HL-60/S4 treated with phorbol 12-myristate 13-acetate at 8.2 ng/mL for 4 days and 3 days (cell line): ENCODE results near the gene TAS2R1.

Experiments used
- in situ Hi-C: fragments of 300-500 bp; cut with MboI; formaldehyde crosslinking; loops from 2 replicates; pipeline ENCODE4 v1.15.0; 2022; ENCODE audit warnings: low sequenced_read_pairs

The TAS2R1 gene

DNA sequence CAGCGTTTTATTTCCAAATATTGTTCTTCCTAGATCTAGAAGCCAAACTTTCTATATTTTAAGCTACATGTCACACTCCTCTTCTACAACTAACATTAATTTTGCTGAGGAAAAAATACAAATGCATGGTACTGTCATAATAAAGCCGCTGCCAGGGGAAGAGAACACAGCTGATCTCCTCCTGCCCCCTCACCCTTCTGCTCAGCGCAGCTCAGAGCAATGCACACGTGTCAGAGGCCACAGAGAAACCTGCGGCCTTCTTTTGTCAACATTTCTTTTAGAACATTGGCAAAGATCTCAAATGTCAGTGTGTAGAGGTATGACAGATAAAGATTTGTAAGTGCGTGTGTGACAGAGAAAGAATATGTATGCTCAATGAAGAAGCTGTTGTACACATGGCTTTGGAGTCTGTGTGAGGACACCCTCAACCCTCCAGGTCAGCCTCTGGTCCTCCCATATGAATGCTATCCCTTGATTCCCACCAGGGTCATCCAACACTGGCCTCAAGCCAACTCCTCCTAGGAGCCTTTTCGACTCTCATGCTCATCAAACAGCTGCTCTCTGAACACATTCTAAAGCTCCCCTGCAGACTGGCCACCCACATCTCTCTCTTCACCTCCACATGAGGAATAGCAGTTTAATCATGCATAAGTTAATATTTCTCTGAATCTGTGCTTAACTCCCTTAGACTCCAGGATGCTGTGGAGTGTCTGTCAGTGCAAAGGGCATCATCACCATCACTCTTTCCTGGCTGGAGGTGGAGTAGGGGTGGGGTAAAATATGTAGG is 40.9 kb downstream of the TAS2R1 start:
- in situ Hi-C loops = no loop called here

DNA sequence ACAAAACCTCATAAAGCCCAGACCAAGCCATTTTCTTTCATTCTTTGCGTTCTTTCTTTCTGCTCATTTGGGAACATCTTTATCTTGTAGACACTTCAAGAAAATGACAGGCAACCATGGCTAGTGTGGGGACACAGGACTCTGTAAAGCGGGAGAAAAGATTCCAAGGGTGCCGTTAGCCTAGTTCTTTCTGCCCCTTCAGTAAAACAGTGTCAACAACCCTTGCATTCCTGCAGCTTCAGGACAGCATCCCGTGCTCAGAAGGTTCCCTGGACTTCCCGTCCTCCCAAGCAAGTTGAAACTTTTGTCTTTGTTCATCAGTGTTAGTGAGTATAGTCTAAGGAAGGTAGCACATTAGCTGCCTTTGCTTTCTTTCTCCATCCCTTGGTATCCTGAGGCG is 41.9 kb downstream of the TAS2R1 start:
- in situ Hi-C loops = no loop called here

DNA sequence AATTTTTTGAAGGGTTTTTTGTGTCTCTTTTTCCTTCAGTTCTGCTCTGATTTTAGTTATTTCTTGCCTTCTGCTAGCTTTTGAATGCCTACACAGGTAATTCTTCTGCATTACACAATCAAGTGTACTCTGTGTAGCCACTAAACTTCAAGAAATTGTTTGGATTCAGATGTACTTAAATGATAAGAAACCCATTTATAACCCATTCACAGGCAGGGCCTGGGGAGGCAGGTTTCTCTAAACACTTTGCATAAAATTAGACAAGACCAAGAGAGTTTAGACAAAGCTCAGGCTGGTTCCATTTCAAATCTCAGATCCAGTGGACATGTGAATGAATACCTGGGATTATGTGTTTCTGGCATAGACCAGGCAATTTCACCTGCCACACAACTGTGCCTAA is 43.0 kb downstream of the TAS2R1 start:
- in situ Hi-C loops = no loop called here

DNA sequence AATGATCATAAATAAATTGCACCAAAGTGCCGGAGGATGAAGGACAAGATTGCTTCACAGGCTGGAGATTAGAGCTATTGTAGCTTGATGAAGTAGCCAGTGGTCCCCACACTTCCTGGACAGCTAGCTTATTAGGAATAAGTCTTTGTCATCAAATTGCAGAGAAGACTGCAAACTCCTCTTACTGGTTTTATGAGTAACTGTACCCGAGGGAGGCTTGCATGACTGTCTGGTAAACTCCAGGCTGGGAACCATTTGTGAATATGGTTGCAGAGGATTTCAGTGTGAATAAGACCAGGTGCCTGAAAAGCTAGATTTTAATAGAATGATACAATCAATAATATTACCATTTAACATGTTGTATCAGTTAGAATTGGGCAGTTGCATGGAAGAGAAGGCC is 47.7 kb downstream of the TAS2R1 start:
- in situ Hi-C loops = no loop called here
